DMS53 treated with DMSO at 0.1 percent for 48 hours (cell line): ENCODE data around the gene RNF169.

Experiments used
- DNase-seq: peaks from one replicate; lab custom pipeline; 2025; ENCODE audit not compliant: unreplicated experiment; lab: John Stamatoyannopoulos, UW

Gene RNF169, protein sequence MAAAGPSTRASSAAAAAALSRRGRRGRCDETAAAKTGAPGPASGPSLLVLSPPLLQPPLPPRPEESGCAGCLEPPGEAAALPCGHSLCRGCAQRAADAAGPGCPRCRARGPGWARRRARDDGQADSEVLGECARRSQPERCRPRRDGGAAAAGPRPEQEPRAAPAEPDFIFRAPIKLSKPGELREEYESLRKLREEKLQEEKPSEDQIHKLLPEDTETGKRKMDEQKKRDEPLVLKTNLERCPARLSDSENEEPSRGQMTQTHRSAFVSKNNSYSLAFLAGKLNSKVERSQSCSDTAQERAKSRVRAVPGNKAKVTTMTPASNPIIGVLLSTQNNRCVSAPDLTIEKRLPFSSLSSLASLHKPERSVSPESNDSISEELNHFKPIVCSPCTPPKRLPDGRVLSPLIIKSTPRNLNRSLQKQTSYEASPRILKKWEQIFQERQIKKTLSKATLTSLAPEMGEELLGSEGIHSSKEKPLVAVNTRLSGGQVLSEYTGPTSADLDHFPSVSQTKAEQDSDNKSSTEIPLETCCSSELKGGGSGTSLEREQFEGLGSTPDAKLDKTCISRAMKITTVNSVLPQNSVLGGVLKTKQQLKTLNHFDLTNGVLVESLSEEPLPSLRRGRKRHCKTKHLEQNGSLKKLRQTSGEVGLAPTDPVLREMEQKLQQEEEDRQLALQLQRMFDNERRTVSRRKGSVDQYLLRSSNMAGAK

DNA sequence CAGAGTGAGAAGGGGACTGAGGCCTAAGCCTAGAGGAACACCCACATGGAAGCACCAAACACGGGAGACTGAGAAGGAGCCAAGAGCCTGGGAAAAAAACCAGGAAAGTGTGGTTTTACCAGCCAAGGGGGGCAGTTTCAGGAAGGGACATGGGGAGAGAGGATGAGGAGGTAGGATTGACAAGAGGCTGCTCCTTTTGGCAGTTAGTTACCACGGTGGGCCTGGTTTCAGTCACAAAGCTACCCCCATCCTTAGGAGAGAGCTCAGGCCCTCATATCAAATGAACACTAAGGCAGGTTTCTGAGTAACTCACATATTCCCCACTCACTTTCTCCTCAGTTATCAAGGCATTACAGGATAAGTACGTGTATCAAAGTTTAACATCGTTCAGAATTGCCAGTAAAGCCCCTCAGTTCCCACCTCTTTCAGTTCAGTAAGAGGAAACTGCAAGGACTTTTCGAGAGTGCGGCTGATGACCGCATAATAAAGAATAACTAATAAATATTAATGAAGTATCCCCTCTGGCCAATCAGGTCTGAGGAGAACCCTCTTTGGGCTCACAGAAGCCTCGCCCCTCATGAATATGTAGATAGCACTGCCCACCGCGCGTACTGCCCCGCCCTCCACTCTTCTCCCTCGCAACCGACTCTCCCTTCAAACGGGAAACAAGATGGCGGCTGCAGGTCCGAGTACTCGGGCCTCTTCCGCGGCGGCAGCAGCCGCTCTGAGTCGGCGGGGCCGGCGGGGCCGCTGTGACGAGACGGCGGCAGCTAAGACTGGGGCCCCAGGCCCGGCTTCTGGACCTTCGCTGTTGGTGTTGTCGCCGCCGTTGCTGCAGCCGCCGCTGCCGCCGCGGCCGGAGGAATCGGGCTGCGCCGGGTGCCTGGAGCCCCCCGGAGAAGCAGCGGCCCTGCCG is at the start of gene RNF169:
Gene RNF169, plus strand, starts transcription at position 639 of the 916 bp plus-strand sequence. Its CDS starts 32 bp downstream, at position 671.
- peak; percentile 100 for DNase-seq

DNA sequence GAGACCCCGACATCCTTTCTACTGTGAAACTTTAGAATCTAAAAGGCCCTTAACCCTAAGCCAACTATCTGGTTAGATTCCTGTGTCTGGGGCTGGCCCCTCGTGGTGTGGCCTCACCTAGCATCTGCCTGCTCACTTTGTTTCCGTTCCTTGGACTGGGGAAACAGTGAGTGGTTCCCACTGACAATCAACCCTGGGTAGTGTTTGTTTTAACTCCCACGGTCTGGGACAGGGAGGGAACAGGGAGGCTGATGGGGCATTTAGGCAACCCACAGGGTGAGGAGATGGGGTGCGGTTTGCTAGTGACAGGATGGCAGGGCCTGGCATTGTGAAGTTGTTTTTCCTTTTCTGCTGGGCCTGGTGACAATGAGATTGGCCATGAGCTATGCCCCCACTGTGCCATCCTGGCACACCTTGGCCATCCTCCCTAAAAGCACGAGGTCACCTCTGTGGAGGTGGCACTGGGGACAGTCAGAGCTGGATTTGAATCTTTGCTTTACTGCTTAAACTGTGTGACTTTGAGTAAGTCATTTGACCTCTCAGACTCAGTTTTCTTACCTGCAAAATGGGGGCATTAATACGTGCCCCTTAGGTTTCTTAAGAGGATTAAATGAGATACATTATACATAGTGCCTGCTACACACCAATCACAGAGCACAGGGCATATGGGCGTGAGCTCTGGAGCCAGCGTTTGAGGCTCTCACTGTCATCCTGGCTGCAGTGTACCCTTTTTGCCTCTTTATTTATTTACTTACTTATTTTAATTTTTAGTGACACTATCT is 48.8 kb upstream of the RNF169 start:
- no peak for DNase-seq

DNA sequence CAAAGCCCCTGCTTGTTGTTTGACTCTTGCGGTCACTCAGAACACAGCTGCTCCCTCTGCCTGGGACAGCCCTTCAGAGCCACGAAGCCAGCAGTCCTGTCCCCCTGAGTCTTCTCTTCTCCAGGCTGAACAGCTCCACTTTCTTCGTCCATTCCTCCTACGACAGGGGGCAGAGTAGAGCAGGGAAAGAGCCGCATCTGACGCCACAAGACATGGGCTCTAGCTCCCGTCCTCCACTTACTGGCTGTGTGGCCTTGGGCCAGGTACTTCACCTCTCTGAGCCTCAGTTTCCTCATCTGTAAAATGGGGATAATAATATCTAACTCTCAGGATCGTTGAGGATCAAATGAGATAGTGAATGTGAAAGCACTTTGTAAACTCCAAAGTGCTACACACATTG is 47.3 kb upstream of the RNF169 start:
- no peak for DNase-seq

DNA sequence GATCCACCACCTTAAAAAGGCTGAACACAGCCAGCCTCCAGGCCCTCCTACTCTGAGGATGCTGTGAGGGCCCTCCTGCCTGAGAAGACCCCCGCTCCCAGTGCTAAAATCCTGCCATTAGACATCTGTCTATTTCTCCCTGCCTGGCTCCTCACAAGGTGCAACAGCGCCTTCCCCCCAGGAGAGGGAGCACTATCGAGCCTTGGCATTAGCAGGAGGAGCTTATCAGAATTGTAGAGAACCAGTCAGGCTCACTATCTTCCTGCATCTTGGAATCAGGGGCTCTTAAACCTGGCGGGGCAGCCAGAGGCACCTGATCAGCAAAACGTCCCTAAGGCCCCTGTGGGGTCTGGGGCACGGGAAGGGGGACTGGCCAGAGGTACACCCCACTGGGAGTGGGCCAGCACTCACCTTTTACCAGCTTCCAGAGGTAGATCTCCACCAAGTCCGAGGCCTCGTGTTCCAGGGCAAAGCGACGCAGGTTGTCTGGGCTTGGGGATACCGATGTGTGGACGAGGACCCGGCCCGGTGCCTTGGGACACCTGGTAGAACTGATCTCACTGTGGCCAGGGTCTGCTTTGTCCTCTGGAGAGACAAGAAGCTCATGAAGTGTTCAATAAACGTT is 46.2 kb upstream of the RNF169 start:
- peak; percentile 82 for DNase-seq

DNA sequence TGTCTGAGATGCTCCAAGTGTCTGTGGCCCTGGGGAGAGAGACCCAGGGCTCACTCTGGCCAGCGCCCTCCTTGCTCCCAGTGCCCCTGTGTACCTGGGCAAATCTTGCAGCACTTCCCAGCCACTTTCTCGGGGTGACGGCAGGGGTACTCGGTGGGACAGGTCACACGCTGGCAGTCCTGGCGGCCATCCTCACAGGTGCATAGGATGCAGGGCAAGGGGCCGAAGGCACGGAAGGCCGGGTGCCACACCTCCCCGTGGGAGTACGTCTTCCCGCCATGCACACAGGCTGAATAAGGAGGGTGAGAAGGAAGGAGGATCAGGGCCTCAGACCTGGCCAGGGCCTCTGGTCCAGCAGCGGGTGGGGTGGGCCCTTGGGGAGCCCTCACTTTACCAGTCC is 45.4 kb upstream of the RNF169 start:
- no peak for DNase-seq

DNA sequence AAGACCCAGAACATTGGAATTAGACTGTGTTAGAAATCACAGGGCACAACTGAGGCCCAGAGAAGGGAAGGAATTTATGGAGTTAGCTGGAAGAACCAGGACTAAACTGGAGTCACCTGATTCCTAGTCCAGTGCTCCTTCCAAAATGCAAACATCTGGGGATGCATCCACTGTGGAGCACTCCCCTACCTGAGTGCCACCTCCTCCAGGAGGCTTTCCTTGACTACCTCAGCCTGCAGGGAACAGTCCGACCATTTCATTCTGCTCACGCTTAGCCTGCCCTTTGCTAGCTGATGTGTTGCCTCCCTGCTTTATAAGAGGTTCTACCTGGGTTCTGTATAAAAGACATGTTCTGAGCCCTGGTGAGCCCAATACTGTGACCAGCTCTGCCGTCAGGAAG is 41.5 kb upstream of the RNF169 start:
- DNase-seq = no peak

DNA sequence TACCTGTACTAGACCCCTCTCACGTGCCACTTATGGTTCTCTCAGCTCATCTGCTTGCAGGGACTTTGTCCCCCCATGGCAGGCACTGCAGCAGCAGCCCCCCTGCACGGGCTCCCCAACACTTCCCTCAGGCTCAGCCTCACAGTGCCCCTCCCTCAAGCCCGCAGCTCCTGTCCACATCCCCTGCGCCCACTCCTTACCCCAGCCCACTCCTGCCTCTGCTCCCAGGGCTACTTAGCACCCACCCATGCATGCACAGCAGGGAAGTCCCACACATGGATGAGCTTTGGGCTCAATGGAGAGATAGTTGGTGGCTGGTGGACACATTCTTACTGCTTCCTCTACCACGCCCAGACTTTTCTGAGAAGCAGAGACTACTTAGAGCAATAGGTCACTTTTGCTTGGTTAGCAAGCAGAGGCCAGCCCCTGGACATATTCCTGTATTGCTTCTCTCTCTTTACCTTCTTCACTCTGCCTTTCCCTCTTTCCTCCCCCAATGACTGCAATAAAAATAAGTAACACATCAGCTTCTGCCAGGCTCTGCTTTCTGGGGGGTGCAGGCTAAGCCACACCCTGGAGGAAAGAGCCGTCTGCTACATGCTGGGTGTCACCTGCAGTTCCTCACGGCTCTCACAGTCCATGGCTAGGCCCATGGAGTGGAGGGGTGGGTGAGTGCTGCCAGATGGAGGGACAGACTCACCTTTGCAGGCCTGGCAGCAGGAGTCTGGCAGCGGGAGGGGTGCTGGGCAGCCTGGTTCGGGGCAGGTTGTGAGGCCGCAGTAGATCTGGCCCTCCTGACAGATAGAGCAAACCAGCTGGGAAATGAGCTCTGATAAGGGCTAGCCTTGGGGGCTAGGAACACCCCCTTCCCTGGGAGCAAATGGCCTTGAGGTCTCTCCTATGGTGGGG is 40.8 kb upstream of the RNF169 start:
- DNase-seq = no peak

DNA sequence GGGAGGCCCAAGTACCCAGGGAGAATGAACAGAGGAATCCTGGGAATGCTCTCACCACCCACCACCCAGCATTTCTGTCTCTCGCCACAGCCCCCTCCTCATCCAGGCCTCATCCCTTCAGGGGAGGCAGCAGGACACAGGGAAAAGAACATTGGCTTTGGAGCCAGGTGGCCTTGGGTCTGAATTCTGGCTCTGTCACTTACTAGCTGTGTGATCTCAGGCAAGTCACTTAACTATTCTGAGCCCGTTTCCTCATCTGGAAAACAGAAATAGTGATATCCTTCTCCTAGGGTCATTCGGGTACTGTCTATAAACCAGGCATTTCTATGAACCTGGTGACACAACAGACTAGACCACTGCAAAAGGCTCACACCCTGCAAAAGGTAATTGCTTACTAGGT is 39.5 kb upstream of the RNF169 start:
- DNase-seq = no peak

DNA sequence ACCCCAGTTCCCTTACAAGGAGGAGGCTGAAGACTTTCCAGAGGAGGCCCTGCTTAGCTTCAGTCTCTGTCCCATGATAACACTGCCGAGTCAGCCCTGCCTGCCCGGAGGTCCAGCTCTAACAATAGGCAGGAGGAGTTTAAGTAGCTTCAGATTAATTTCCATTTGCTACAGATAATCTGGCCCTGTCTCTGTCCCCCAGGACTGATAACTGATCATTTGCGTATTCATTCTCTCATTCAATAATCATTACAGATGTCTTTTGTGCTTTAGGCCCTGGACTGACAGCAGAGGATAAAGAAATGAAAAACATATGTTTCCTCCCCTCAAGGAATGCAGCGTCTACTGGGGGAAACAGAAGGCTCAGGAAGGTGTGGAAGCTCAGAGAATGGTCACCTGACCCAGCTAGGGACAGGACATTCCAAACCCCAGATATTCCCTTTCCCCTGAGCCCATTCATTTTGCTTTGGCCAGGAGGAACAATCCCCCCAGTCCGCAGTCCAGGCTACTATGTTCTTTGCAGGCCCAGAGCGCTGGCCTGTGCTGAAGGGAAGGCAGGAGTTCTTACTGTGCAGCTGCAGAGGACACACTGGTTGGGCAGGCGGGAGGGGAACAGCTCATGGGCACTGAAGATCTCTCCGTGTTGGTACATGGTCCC is 38.2 kb upstream of the RNF169 start:
- DNase-seq = no peak

DNA sequence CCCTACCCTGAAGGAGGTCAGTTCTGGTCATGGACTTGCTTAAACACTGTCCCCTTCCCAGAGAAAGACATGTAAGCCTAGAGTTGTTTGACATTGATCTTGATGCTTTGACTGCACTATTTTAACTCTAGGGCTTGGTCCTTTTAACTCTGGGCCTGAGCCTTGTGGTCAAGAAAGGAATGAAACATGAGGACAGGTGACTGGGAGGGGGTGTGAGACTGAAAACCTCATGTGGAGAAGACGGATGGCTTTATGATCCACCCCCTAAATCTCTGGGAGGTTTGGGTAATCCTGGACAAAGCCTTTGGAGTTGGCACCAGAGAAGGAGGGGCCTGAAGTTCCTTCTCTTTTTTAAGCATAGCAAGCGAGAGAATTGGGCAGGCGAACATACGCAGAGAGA is 35.0 kb upstream of the RNF169 start:
- no peak for DNase-seq

DNA sequence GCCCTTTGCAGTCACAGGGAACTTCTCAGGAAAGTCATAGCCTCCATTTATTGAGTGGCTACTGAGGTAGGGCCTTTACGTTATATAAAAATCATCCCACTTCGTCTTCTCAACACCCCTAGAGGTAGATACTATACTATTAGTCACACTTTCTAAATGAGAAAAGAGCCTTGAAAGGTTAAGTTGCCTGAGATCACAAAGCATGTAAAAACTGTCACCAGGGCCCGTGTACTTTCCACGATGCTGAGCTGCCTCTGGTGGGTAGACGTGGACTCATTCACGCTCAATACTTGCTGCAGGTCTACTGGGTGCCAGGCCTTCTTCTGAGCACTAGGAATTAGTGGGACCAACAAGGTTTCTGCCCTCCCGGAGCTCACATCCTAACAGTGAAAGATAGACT is 33.7 kb upstream of the RNF169 start:
- DNase-seq = no peak

DNA sequence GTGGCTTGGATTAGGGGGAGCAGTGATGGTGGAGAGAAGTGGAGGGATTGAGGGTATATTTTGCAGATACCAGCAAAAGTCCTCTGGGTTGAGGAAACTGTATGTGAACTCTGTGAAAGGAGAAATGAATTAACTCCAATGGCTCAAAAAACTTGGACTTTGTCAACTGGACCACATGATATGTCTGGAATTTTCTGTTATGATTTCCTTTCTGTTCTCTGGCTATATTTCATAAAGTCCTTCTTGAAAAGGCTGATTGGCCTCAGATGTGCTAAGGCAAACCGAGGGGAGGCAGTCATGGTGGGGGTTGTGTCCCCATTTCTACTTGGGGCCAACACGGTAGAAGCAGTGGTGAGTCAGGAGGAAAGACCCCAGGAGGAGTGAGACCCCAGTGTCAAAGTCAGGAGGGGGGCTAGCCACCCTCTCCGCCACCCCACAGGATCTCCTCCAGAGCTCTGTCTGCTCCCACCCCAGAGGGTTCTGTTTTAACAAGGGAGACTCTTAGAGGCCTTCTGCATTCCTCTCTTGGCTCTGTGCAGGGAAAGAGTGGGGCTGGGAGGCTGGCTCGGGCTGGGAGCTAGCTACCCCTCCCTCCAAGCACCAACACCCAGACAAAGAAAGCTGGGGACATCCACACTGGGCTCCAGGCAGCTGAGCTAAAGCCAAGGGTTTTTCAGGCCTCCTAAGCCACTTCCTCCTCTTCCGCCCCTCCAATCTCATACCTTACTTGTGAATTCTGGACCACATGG is 31.3 kb upstream of the RNF169 start:
- no peak for DNase-seq

DNA sequence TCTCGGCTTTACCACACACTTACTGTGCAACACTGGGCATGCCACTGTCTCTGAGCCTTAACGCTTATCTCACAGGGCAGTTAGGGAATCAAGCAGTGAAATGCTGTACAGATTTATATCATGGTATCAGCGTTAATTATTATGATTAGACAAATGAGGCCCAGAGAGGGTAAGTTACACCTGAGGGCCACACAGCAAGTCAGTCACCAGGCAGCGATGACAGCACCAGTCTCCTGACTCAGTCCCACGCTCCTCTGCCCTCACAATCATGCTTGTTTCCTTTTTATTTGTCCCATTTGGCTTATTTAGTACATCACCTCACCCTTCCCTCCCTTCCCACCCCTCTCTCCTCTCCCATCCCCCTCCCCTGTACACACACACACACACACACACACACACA is 29.6 kb upstream of the RNF169 start:
- no peak for DNase-seq

DNA sequence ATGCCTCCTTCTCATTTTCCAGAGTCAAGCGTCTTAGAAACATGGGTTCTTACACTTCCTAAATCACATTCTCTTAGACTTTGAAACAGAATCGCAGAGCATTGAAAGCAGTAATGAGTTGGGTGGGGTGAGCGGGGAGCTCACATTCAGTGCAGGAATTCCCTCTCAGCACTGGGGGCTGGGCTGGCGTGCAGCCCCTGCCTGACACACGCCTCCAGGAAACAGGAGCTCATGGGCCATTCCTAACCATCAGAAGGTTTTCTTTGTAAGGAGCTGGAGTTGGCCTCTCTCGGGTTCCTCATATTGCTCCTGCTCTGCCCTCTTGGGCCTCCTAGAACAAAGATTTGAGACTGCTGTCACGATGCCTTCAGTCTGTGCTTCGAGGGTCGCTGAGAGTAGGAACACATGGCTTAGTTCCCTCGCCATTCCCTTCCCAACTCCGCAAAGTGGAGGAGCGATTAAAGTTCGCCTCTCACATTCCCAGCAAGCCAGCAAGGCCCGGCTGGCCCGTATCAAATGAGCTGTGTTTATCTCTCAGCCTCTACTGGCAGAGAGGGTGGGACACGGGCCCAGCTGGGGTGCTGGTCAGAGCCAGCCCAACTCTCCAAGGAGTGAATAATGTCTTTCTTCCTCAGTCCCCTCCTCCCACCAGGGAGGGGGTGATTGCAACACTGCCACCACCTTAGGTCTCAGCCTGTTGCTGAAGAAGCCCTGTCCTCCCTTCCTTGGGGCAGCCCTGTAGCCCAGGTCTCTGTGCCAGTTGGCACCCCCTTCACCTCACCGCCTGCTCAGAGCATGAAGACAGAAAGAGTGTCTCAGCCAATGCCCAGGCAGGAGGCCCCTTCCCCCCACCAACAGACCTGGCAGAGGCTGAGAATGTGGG is 27.8 kb upstream of the RNF169 start:
- DNase-seq = no peak

DNA sequence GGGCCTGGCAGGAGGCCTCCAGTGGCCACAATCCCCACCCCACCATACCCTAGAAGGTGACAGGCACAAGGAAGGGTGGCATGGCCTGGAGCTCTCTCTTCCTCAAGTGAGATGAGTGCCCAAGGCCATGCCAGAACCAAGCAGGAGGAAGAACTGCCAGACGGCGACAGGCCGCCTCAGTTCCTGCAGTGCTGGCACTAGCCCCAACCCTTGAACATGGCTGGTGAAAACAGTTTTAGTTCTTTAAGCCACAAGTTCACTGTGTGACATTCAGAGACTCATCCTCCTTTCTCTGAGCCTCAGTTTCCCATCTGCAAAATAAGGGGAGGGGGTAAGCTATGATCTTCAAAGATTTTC is 27.2 kb upstream of the RNF169 start:
- no peak for DNase-seq

DNA sequence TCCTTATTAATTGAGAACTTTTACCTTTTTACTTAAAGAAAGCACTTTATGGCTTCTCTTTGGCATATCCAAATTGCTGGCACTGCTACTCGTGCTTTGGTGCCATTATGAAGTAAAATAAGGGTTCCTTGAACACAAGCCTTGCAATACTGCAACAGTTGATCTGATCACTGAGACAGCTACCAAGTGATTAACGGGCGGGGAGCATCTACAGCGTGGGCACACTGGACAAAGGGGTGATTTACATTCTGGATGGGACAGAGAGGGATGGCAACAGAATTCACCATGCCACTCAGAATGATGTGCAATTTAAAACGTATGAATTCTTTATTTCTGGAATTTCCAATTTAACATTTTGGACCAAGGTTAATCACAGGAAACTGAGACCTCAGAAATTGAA is 25.1 kb upstream of the RNF169 start:
- DNase-seq = no peak

DNA sequence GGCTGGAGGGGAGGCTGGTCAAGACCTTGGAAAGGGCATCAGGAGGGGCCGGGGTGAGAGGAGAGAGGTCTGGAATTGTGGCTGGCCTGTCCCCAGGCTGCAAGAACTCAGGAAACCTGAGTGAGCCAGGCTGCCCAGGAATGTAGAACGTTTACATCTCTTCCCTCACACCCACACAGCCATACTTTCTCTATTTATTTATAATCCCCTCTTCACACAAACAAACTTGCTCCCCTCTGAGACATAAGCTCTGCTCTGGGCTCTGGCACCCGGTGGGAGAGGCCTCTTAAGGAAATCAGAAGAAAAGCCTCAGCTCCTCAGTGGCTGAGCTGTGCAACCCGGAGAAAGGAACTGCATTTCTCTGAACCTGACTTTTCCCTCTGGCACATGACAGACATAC is 22.9 kb upstream of the RNF169 start:
- no peak for DNase-seq
